ENCODE results near the gene OPRL1.
"Not testable (repeated sequence)": the region's sequence is repeated elsewhere in the genome, so short reads cannot be mapped to it uniquely, and the experiment has no call there.

DNA sequence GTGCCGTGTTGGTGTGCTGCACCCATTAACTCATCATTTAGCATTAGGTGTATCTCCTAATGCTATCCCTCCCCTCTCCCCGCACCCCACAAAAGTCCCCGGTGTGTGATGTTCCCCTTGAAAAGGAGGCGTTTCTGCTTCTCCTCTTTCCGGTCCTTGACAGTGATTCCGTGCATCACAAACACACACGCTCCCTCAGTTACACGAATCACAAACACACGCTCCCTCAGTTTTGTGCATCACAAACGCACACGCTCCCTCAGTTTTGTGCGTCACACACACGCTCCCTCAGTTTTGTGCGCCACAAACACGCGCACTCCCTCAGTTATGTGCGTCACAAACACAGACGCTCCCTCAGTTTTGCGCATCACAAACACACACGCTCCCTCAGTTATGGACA is 54.9 kb downstream of the OPRL1 start:
- TF ChIP-seq, protein P1, sequence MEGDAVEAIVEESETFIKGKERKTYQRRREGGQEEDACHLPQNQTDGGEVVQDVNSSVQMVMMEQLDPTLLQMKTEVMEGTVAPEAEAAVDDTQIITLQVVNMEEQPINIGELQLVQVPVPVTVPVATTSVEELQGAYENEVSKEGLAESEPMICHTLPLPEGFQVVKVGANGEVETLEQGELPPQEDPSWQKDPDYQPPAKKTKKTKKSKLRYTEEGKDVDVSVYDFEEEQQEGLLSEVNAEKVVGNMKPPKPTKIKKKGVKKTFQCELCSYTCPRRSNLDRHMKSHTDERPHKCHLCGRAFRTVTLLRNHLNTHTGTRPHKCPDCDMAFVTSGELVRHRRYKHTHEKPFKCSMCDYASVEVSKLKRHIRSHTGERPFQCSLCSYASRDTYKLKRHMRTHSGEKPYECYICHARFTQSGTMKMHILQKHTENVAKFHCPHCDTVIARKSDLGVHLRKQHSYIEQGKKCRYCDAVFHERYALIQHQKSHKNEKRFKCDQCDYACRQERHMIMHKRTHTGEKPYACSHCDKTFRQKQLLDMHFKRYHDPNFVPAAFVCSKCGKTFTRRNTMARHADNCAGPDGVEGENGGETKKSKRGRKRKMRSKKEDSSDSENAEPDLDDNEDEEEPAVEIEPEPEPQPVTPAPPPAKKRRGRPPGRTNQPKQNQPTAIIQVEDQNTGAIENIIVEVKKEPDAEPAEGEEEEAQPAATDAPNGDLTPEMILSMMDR (IDR thresholded peaks at IDR 0.05) = not testable (repeated sequence)
- TF ChIP-seq EZH2 (IDR thresholded peaks at IDR 0.05; ENCODE audit: borderline replicate concordance, insufficient read depth, low read depth, low read length, poor library complexity, severe bottlenecking) = not testable (repeated sequence)

Measured in B cell (primary cell).